NCI-H1436 treated with DMSO at 0.1 percent for 48 hours (cell line): ENCODE measurements around the gene ZSCAN22.
"Not testable (repeated sequence)": the region's sequence is repeated elsewhere in the genome, so short reads cannot be mapped to it uniquely, and the experiment has no call there.

ENCODE experiments used
- DNase-seq: peaks from one replicate; lab custom pipeline; 2025; lab: John Stamatoyannopoulos, UW

Gene ZSCAN22

GRCh38 chr19:58318297-58318696 lies 8.5 kb upstream of the ZSCAN22 start:
- no peak for DNase-seq

DNA sequence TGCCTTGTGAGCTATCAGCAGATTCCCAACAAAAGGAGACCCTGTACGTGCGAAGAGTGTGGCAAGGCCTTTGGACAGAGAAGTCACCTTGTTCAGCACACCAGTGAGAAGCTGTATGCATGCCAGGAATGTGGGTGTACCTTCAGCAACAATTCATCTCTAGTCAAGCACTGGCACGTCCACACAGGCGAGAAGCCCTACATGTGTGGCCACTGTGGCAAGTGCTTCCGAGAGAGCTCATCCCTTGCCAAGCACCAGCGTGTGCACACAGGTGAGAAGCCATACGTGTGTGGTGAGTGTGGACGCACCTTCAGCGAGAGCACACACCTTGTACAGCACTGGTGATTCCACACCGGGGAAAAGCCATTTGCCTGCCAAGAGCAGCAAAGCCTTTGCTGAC lies 7.6 kb upstream of the ZSCAN22 start:
- no peak for DNase-seq

DNA sequence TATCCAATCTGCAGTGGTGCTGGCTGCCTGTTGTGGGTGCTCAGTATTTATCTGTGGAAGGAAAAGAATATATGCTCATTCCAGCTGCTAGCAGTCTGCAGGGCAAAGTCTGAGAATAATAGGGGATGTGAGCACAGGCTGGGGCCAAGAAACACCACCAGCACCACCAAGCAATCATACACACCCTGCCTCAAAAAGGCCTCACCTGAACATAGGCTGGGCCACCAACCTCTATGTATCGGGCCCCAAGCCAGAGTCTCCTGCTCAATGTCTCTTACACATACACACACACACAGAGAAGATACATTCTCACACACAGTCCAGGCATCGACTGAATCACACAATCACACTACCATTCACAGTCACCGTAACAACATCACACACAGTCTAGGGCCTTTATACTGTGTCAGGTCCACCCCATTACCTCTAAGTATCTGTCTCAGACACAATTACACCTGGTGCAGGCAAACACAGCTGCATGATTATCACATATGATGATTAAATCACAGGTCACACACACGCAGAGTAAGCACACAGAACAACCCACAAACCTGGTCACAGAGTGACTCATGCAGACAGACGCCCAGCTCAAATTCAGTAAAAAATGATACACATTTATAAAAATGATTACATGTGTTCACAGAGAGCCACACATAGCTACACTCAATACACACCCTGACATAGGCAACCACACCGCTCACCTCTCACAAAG lies 1.3 kb upstream of the ZSCAN22 start:
- no peak for DNase-seq

DNA sequence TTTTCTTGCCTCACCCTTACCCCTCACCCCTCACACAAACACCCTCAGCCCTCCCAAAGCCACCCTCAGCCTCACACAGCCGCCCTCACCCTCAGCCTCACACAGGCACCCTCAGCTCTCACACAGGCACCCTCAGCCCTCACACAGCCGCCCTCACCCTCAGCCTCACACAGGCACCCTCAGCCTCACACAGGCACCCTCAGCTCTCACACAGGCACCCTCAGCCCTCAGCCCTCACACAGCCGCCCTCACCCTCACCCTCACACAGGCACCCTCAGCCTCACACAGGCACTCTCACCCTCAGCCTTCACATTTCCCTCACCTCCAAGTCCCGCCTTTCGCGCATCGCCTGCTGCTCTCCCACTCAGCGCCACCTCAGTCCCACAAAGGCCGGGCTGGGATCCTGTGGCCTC lies 287 bp upstream of the ZSCAN22 start:
- DNase-seq: no peak

DNA sequence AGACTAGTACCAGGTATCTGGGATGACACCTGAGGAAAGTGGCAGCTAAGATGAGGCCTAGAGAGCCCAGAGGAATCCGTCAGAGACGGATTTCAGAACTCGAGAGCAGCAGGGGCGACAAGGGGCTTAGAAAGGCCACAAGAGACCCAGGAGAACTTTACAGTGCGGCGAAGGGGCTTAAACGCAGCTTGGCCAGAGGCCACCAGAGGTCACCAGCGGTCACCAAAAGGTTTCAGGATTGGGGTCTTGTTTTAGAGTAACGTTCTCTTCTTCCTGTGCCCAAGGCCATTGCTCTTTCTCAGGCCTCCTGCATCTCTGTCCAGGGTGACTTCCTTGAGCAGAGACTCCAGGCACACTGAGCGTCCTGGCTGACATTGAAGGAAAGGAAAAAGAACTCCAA lies 2.2 kb downstream of the ZSCAN22 start:
- DNase-seq: no peak

DNA sequence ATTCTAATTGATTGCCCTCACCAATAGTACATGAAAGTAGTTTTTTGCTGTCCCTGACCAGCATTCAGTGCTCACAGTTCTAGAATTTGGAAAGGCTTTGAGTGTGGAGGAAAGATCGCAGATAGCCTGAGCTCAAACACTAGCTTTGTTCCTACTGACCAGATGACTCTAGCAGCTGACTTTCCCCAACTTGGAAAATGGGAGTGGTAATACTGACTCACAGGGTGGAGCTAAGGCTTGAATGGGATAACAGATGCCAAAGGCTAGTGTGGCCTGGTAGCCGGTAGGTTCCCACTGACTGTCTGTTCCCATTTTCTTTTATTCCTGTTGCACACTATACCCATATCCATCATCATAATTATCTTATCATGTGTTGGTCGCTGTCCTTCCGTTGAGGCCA lies 3.7 kb downstream of the ZSCAN22 start:
- DNase-seq: no peak

DNA sequence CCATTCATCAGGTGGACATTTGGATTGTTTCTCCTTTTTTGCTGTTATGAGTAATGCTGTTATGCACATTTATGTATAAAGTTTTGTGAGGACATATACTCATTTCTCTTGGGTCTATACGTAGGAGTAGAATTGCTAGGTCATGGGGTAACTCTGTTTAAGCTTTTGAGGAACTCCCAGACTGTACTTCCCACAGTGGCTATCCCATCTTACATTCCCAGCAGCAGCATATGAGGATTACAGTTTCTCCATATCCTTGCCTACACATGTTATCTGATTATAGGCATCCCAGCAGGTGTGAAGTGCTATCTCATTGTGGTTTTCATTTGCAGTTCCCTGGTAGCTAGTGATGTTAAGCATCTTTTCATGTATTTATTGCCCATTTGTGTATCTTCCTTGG lies 5.9 kb downstream of the ZSCAN22 start:
- no peak for DNase-seq

GRCh38 chr19:58334691-58335249 lies 8.0 kb downstream of the ZSCAN22 start:
- no peak for DNase-seq

DNA sequence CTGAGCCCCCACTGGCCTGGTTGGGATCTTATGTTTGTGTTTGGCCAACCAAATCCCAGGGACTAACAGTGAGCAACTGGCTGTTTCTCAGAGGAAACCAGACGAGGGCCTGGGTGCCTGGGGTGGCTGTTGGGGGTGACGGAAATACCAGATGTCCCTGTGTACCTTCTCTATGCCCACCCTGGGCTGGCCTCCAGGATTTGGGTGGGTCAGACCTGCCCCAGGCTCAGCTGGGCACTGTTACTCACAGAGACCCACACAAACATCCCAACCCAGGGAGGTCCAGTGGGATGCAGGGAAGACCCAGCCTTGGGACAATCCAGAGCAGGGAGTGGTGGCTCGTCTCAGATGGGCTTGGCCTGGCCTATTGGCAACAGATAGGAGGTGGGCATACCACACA lies 8.8 kb downstream of the ZSCAN22 start:
- DNase-seq: no peak

- DNase-seq: no peak
Measured at GRCh38 chr19:58336216-58336615, 9.4 kb downstream of the ZSCAN22 start.

DNA sequence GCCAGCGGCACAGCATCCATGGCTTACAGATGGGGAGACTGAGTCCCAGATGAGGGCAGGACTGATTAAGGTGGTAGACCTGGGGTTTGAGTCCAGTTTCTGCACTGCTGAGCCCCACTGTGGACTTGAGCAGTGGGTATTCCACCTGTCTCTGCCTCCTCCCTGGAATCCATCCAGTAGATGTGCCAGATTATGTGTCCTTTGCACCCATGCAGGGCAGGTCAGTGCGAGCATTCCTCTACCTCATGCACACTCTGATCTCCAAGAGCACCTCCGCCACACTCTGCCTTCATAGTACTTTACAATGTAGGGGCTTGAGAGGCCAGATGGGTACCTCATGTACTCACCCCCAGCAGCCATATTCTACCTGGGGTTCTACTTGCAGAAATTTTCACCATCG lies 10.0 kb downstream of the ZSCAN22 start:
- no peak for DNase-seq

DNA sequence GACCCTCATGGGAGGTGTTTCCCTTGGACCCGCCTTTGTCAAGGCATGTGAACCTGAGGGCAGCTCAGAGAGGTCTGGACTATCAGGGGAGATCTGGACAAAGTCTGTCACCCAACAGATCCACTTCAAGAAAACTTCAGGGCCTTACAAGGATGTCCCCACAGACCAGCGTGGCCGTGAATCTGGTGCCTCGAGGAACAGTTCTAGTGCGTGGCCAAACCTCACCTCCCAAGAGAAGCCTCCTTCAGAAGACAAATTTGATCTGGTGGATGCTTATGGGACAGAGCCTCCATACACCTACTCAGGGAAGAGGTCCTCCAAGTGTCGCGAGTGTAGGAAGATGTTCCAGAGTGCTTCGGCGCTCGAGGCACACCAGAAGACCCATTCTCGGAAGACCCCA lies 11.5 kb downstream of the ZSCAN22 start:
- DNase-seq: no peak

DNA sequence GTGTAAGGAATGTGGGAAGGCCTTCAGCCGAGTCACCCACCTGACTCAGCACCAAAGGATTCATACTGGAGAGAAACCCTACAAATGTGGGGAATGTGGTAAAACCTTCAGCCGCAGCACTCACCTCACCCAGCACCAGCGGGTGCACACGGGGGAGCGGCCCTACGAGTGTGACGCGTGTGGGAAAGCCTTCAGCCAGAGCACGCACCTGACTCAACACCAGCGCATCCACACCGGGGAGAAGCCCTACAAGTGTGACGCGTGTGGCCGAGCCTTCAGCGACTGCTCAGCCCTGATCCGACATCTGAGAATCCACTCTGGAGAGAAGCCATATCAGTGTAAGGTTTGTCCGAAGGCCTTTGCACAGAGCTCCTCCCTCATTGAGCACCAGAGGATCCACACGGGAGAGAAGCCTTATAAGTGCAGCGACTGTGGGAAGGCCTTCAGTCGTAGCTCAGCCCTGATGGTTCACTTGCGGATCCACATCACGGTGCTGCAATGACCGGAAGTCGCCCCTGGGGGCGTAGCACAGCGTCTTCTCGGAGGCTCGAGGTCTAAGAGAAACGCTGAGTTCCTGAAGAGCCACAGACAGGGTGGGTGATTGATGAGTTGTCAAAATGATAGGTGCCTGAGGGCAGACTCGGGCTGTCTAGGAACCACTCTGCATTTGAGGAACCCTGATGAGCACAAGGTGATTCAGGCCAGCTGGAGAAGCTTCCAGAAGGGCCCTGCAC lies 12.2 kb downstream of the ZSCAN22 start:
- DNase-seq: no peak

DNA sequence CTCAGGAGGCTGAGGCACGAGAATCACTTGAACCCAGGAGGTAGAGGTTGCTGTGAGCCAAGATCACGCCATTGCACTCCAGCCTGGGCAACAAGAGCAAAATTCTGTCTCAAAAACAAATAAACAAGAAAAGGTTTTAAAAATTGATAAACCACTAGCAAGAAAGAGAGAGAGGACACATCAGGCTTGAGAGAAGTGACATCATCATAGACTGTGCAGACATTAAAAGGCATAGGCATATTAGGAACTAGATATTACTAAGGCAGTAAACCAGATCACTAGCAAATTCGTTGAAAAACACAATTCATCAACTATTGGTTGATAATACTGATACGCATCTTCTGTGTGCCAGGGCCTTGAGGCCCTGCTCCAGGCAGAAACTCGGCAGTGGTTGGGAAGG lies 18.8 kb downstream of the ZSCAN22 start:
- no peak for DNase-seq

GRCh38 chr19:58346961-58347929 lies 20.5 kb downstream of the ZSCAN22 start:
- no peak for DNase-seq

DNA sequence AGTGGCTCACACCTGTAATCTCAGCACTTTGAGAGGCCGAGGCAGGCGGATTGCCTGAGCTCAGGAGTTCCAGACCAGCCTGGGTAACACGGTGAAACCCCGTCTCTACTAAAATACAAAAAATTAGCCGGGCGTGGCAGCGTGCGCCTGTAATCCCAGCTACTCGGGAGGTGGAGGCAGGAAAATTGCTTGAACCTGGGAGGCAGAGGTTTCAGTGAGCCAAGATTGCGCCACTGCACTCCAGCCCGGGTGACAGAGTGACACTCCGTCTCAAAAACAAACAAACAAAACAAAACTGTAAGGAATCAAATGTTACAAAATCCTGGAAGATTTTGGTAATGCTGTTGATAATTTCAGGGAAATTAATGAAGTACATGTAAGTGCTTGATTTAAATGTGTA lies 21.3 kb downstream of the ZSCAN22 start:
- not testable (repeated sequence) for DNase-seq

DNA sequence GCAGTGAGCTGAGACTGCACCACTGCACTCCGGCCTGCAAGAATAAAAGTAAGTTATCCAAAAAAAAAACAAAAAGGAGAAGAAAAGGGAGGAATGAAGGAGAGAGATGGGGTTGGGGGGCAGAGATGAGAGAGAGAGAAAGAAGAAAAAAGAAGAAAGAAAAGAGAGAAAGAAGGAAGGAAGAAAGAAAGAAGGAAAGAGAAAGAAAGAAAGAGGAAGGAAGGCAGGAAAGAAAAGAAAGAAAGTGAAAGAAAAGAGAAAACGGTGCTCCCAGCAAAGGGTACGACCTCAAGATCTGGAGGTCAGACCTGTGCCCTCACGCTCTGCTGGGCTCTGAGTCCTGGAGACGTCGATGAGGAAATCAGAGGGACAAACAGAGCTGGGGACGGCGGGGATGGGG lies 22.8 kb downstream of the ZSCAN22 start:
- DNase-seq: no peak

DNA sequence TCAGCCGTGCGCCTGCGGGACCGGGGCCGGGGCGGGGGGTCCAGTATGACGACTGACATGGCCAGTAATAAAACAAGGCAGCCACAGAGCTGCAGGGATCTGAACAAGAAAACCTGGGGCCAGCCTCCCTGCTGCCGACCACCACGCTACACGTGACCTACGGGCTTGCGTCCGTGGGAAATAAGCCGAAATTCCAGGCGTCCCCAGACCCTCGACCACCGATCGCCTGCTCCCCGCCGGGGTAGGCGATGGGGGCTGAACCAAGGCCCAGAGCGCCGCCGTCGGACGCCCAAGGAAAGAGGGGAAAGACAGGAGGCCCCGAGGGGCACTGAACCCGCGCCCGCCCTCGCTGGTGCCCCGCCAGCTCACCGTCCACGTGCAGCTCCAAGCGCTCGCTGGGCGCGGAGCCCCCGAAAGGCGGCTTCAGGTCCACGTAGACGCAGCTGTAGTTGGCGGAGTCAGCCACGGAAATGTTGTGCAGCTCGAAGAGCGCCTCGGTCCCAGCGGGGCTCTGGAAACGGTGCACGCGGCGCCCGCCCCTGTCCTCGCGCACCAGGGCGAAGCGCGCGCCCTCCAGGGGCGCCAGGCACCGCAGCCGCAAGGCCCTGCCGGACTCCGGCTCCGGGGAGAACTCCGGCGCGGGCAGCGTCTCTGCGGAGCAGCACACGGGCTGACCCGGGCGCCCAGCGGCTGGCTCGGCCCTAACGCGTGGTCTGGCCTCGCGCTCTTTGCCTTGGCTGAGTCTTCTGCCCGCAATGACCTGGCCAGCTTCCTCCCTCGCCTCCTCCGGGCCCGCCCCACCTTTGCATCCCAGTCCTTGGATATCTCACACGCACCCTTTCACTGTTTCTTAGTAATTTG lies 23.4 kb downstream of the ZSCAN22 start:
- DNase-seq: no peak

- DNase-seq: no peak
Measured at GRCh38 chr19:58350871-58351557, 24.2 kb downstream of the ZSCAN22 start.

DNA sequence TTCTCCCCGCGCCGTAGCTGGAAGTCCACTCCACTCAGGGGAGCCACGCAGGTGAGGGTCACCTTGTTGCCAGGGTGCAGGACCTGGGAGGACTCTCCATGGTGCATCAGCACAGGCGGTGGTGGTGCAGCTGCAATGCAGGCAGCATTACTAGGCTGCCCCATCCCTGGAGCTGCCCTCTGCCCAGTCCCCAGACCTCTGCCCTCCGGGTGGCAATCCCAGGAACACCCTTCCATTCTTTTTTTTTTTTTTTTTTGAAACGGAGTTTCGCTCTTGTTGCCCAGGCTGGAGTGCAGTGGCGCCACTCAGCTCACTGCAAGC lies 24.7 kb downstream of the ZSCAN22 start:
- no peak for DNase-seq
